ENCODE data around the gene RUBCN.
"Not testable (repeated sequence)": the region's sequence is repeated elsewhere in the genome, so short reads cannot be mapped to it uniquely, and the experiment has no call there.

DNA sequence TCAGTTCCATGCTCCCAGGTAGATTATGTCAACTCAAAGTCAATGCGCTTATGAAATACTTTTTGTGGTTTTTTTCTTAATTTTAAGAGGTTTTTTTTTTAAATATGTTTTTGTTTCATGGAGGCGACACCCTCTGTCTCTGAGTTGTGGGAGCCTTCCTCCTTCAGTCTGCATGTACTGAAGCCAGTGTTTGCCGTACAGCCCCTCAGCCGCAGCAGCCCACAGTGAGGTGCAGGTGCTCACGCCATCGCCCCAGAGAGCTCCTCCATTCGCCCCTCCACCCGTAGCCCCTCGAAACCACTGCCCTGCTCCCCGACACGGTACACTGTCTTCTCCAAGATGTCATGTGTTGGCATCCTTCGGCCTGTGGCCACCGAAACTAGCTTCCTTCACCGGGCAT is 107.4 kb downstream of the RUBCN start:
- TF ChIP-seq EP300 (IDR thresholded peaks at IDR 0.05): not testable (repeated sequence)
- TF ChIP-seq, protein P1, sequence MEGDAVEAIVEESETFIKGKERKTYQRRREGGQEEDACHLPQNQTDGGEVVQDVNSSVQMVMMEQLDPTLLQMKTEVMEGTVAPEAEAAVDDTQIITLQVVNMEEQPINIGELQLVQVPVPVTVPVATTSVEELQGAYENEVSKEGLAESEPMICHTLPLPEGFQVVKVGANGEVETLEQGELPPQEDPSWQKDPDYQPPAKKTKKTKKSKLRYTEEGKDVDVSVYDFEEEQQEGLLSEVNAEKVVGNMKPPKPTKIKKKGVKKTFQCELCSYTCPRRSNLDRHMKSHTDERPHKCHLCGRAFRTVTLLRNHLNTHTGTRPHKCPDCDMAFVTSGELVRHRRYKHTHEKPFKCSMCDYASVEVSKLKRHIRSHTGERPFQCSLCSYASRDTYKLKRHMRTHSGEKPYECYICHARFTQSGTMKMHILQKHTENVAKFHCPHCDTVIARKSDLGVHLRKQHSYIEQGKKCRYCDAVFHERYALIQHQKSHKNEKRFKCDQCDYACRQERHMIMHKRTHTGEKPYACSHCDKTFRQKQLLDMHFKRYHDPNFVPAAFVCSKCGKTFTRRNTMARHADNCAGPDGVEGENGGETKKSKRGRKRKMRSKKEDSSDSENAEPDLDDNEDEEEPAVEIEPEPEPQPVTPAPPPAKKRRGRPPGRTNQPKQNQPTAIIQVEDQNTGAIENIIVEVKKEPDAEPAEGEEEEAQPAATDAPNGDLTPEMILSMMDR (IDR thresholded peaks at IDR 0.05): not testable (repeated sequence)
